Sigmoid colon (tissue), 7 donors: ENCODE results near the gene ACOT2. TPM values are rescaled to one million over a fixed set of nuclear protein-coding genes. Genes with fewer than 3 reads are reported as not detected.

Experiments used
- DNase-seq: peaks from one replicate; pipeline ENCODE4 v3.0.0-alpha.2; 2019
- H3K27ac ChIP-seq, 4 donors: fragments of 200-600 bp; sonication (generic); one replicate each; pipeline ENCODE4 v1.5.1; 2016 to 2019; ENCODE audit warnings: mild to moderate bottlenecking in 1 of 4
- H3K27me3 ChIP-seq, 3 donors: fragments of 200-600 bp; sonication (generic); one replicate each; pipeline ENCODE4 v1.5.1; 2019; ENCODE audit warnings: mild to moderate bottlenecking in 1 of 3
- H3K36me3 ChIP-seq, 4 donors: fragments of 200-600 bp; sonication (generic); one replicate each; pipeline ENCODE4 v1.5.1; 2016 to 2019
- H3K4me1 ChIP-seq, 4 donors: fragments of 200-600 bp; sonication (generic); one replicate each; pipeline ENCODE4 v1.5.1; 2017 to 2019
- H3K4me3 ChIP-seq, 4 donors: fragments of 200-600 bp; sonication (generic); one replicate each; pipeline ENCODE4 v1.5.1; 2017 to 2019; ENCODE audit warnings: mild to moderate bottlenecking in 2 of 4, moderate library complexity in 1 of 4
- H3K9me3 ChIP-seq, 4 donors: fragments of 200-600 bp in 3 of 4; sonication (generic) in 3 of 4; one replicate each; pipeline versions ENCODE4 v1.5.1 to v1.6.1; 2013 to 2019
- EP300 ChIP-seq, 4 donors: sonication (generic); formaldehyde crosslinking; IDR thresholded peaks; one replicate each; pipeline ENCODE4 v1.6.1; 2017; ENCODE audit warnings: antibody characterized with exemption in 4 of 4
- POLR2A ChIP-seq, 2 donors: fragments of 450-650 bp; IDR thresholded peaks; one replicate each; pipeline ENCODE4 v1.6.1; 2016; ENCODE audit warnings: antibody characterized with exemption in 2 of 2, mild to moderate bottlenecking in 2 of 2, moderate library complexity in 2 of 2
- POLR2AphosphoS5 ChIP-seq, 4 donors: sonication (generic); formaldehyde crosslinking; IDR thresholded peaks; one replicate each; pipeline ENCODE4 v1.6.1; 2017; ENCODE audit warnings: antibody characterized with exemption in 4 of 4
- WGBS, 2 donors: extraction: QIAGEN DNeasy Blood & Tissue Kit; methylation state at CpG; one replicate each; pipeline ENCODE4 v1.1.7; 2013; 5-methylcytosine and 5-hydroxymethylcytosine counted together
- intact Hi-C: fragments of 100-400 bp; cut with DNase I; formaldehyde crosslinking; loops from one replicate; pipeline ENCODE4 v1.15.1; 2023
- polyA plus RNA-seq, 3 donors: library from polyadenylated mRNA; stranded (reverse); fragments of 200-250 nt; gene quantifications; one replicate each; pipeline ENCODE4 v1.2.3, GENCODE V29; 2013
- total RNA-seq, 4 donors: library from RNA; depleted of rRNA; stranded (reverse); fragments of >200 nt; gene quantifications; one replicate each; pipeline ENCODE4 v1.1.0, GENCODE V29; 2016
- TF ChIP-seq, protein P1 (sequence below), 4 experiments: fragments of 450-650 bp in 3 of 4; fragments of 200-600 bp in 1 of 4; IDR thresholded peaks; one replicate each; pipeline ENCODE4 v1.5.1; 2016 to 2019; ENCODE audit warnings: antibody characterized with exemption in 4 of 4, mild to moderate bottlenecking in 3 of 4, moderate library complexity in 2 of 4
- donor health status: healthy with polysubstance abuse.
- donor health status: Bipolar disorder and iron deficiency.
- donor health status: healthy.

ACOT2 gene
- total and polyA plus RNA-seq, 7 donors, result 19.2 to 125 (median 44.7) TPM

- H3K27ac ChIP-seq, result peak overlapping the region; percentile 83 to 88 (median 86)
- H3K9me3 ChIP-seq, result no peaks in the 10 kb centered on the region
- peak overlapping the region in 1 of 4 donors; percentile 68 for H3K4me3 ChIP-seq
- no peak for TF ChIP-seq POLR2AphosphoS5 (IDR thresholded peaks at IDR 0.05)
- TF ChIP-seq, protein P1, sequence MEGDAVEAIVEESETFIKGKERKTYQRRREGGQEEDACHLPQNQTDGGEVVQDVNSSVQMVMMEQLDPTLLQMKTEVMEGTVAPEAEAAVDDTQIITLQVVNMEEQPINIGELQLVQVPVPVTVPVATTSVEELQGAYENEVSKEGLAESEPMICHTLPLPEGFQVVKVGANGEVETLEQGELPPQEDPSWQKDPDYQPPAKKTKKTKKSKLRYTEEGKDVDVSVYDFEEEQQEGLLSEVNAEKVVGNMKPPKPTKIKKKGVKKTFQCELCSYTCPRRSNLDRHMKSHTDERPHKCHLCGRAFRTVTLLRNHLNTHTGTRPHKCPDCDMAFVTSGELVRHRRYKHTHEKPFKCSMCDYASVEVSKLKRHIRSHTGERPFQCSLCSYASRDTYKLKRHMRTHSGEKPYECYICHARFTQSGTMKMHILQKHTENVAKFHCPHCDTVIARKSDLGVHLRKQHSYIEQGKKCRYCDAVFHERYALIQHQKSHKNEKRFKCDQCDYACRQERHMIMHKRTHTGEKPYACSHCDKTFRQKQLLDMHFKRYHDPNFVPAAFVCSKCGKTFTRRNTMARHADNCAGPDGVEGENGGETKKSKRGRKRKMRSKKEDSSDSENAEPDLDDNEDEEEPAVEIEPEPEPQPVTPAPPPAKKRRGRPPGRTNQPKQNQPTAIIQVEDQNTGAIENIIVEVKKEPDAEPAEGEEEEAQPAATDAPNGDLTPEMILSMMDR (IDR thresholded peaks at IDR 0.05), result no peak
- no peak for TF ChIP-seq POLR2A (IDR thresholded peaks at IDR 0.05)
- no peak for TF ChIP-seq EP300 (IDR thresholded peaks at IDR 0.05)
- no peaks in the 10 kb centered on the region for H3K27me3 ChIP-seq
- H3K36me3 ChIP-seq, result no peaks in the 10 kb centered on the region
- DNase-seq, result no peak
- 68 to 81% methylated on average over 3 of the region's 3 CpGs for WGBS, 2 donors
- intact Hi-C loops, result no loop called here
- H3K4me1 ChIP-seq, result peaks cover 0 to 11% (median 3%) of the 10 kb centered on the region in 4 donors
These were observed 44.5 kb downstream of the ACOT2 start for GRCh38 chr14:73613419-73613963.

GRCh38 chr14:73616831-73617230 lies 47.8 kb downstream of the ACOT2 start:
- Histone ChIP-seq H3K9me3 (no peaks in the 10 kb centered on the region), H3K4me1 (peaks cover 0 to 10% (median 3%) of the 10 kb centered on the region in 4 donors), H3K27me3 (no peaks in the 10 kb centered on the region), H3K4me3 (no peak overlapping the region), H3K36me3 (no peaks in the 10 kb centered on the region), H3K27ac (no peak overlapping the region)
- intact Hi-C loops, result no loop called here
- DNase-seq, result no peak
- 85 to 88% methylated on average over 4 of the region's 4 CpGs for WGBS, 2 donors
- TF ChIP-seq POLR2A (IDR thresholded peaks at IDR 0.05) (no peak), POLR2AphosphoS5 (IDR thresholded peaks at IDR 0.05) (no peak), EP300 (IDR thresholded peaks at IDR 0.05) (no peak)
- TF ChIP-seq, protein P1 (IDR thresholded peaks at IDR 0.05), result no peak

DNA sequence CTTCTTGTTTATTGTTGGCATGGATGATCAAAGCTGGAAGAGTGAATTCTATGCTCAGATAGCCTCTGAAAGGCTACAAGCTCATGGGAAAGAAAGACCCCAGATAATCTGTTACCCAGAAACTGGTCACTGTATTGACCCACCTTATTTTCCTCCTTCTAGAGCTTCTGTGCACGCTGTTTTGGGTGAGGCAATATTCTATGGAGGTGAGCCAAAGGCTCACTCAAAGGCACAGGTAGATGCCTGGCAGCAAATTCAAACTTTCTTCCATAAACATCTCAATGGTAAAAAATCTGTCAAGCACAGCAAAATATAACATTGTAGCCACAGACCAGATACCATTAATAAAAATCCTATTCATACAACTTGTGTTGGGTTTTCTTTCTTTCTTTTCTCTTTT lies 50.5 kb downstream of the ACOT2 start:
- Histone ChIP-seq H3K27ac (no peak overlapping the region), H3K4me1 (no peaks in the 10 kb centered on the region), H3K36me3 (no peaks in the 10 kb centered on the region), H3K9me3 (no peaks in the 10 kb centered on the region), H3K4me3 (no peak overlapping the region), H3K27me3 (no peaks in the 10 kb centered on the region)
- intact Hi-C loops, result no loop called here
- no peak for TF ChIP-seq EP300 (IDR thresholded peaks at IDR 0.05)
- no peak for TF ChIP-seq POLR2AphosphoS5 (IDR thresholded peaks at IDR 0.05)
- TF ChIP-seq, protein P1 (IDR thresholded peaks at IDR 0.05), result no peak
- TF ChIP-seq POLR2A (IDR thresholded peaks at IDR 0.05), result no peak
- DNase-seq, result no peak
- WGBS, 2 donors, result 48 to 83% methylated on average over 1 of the region's 1 CpG

DNA sequence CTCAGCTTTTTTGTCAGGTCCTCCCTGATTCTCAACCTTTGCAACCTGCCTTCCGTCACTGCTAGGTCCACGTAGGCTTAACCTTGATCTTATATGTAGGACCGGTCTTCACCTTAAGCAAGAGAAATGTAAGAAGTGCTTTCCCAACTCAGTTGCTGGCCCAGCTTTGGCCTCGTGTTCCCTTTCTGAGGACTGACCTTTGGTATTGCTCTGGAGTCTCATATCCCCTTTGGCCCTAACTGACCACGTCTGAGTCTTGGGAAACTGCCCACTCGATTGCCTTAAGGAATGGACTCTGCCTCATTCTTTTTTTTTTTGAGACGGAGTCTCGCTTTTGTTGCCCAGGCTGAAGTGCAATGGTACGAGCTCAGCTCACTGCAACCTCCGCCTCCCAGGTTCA lies 51.3 kb downstream of the ACOT2 start:
- TF ChIP-seq POLR2AphosphoS5 (IDR thresholded peaks at IDR 0.05), result no peak
- TF ChIP-seq POLR2A (IDR thresholded peaks at IDR 0.05), result no peak
- TF ChIP-seq EP300 (IDR thresholded peaks at IDR 0.05), result no peak
- no peaks in the 10 kb centered on the region for H3K9me3 ChIP-seq
- no peak for DNase-seq
- H3K27ac ChIP-seq, result no peak overlapping the region
- WGBS, 2 donors, result 90% methylated on average over 10 of the region's 10 CpGs
- H3K4me1 ChIP-seq, result no peaks in the 10 kb centered on the region
- no peaks in the 10 kb centered on the region for H3K27me3 ChIP-seq
- intact Hi-C loops, result no loop called here
- H3K36me3 ChIP-seq, result no peaks in the 10 kb centered on the region
- no peak overlapping the region for H3K4me3 ChIP-seq

DNA sequence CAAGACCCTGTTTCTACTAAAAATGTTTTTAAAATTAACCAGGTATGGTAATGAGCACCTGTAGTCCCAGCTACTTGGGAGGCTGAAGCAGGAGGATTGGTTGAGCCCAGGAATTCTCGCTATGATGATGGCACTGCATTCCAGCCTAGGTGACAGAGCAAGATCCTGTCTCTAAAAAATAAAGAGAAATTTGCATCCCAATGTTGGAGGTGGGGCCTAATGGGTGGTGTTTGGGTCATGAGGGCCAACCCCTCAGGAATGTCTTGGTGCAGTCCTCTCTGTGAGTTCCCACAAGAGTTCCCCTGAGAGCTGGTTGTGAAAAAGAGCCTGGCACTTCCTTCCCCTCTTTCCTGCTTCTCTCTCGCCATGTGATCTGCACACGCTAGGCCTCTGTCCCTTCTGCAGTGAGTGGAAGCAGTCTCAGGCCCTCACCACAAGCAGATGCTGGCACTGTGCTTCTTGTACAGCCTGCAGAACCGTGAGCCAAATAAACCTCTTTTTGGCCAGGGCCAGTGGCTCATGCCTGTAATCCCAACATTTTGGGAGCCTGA lies 54.6 kb downstream of the ACOT2 start:
- intact Hi-C loops, result no loop called here
- H3K36me3 ChIP-seq, result no peaks in the 10 kb centered on the region
- no peak overlapping the region for H3K4me3 ChIP-seq
- no peaks in the 10 kb centered on the region for H3K4me1 ChIP-seq
- DNase-seq, result no peak
- H3K27me3 ChIP-seq, result no peaks in the 10 kb centered on the region
- H3K9me3 ChIP-seq, result no peaks in the 10 kb centered on the region
- no peak overlapping the region for H3K27ac ChIP-seq
- 86 to 92% methylated on average over 4 of the region's 4 CpGs for WGBS, 2 donors
- TF ChIP-seq EP300 (IDR thresholded peaks at IDR 0.05), result no peak
- no peak for TF ChIP-seq POLR2A (IDR thresholded peaks at IDR 0.05)
- TF ChIP-seq, protein P1 (IDR thresholded peaks at IDR 0.05), result no peak
- TF ChIP-seq POLR2AphosphoS5 (IDR thresholded peaks at IDR 0.05), result no peak

Other genes starting within 250 kb of the ACOT2 start
- 10 to 100 TPM; 37.6 to 80.3 (median 55.7) TPM for gene NUMB, start 110.7 kb upstream of the ACOT2 start, total RNA-seq
- 10 to 100 TPM; 42.5 to 53.4 (median 45.6) TPM for gene NUMB, start 110.7 kb upstream of the ACOT2 start, polyA plus RNA-seq
- 10 to 100 TPM in 2 of 4 donors, 1 to 10 TPM in 2; 8.9 to 15.8 (median 11.6) TPM for gene RIOX1, start 78.3 kb upstream of the ACOT2 start, total RNA-seq
- gene RIOX1, start 78.3 kb upstream of the ACOT2 start, polyA plus RNA-seq, result 1 to 10 TPM; 3.0 to 8.2 (median 4.4) TPM
- 10 to 100 TPM in 3 of 4 donors, 1 to 10 TPM in 1; 6.9 to 25.3 (median 19.0) TPM for gene ACOT1, start 32.1 kb upstream of the ACOT2 start, total RNA-seq
- gene ACOT1, start 32.1 kb upstream of the ACOT2 start, polyA plus RNA-seq, result 1 to 10 TPM; 2.9 to 6.5 (median 6.0) TPM
- 1 to 10 TPM in 1 of 4 donors, under 1 TPM in 2, not detected in 1; 0.28 to 1.2 (median 0.49) TPM for gene HEATR4, start 10.3 kb upstream of the ACOT2 start, total RNA-seq
- gene HEATR4, start 10.3 kb upstream of the ACOT2 start, polyA plus RNA-seq, result under 1 TPM in 1 of 3 donors, not detected in 2; 0.03 TPM
- gene ACOT4, start 22.7 kb downstream of the ACOT2 start, total RNA-seq, result 1 to 10 TPM in 1 of 4 donors, under 1 TPM in 3; 0.33 to 2.2 (median 0.45) TPM
- 1 to 10 TPM; 2.2 to 3.7 (median 3.6) TPM for gene ACOT4, start 22.7 kb downstream of the ACOT2 start, polyA plus RNA-seq
- gene ACOT6, start 43.3 kb downstream of the ACOT2 start, total RNA-seq, result not detected
- not detected for gene ACOT6, start 43.3 kb downstream of the ACOT2 start, polyA plus RNA-seq
- gene DNAL1, start 75.8 kb downstream of the ACOT2 start, total RNA-seq, result 10 to 100 TPM in 2 of 4 donors, 1 to 10 TPM in 2; 5.6 to 20.0 (median 9.6) TPM
- 1 to 10 TPM; 4.6 to 9.0 (median 5.1) TPM for gene DNAL1, start 75.8 kb downstream of the ACOT2 start, polyA plus RNA-seq
- gene PNMA1, start 145.2 kb downstream of the ACOT2 start, total RNA-seq, result 10 to 100 TPM; 33.5 to 63.1 (median 37.3) TPM
- gene PNMA1, start 145.2 kb downstream of the ACOT2 start, polyA plus RNA-seq, result 10 to 100 TPM; 11.4 to 20.4 (median 16.9) TPM